ENCODE measurements around the gene UCK1. TPM values are rescaled to one million over a fixed set of nuclear protein-coding genes. Genes with fewer than 3 reads are reported as not detected.
A peak's percentile ranks its signal among the peaks of the same experiment; 100 is the strongest.

Gene UCK1
- total and polyA plus RNA-seq, 2 experiments from 2014 or later, result 22.2 to 36.8 TPM

DNA sequence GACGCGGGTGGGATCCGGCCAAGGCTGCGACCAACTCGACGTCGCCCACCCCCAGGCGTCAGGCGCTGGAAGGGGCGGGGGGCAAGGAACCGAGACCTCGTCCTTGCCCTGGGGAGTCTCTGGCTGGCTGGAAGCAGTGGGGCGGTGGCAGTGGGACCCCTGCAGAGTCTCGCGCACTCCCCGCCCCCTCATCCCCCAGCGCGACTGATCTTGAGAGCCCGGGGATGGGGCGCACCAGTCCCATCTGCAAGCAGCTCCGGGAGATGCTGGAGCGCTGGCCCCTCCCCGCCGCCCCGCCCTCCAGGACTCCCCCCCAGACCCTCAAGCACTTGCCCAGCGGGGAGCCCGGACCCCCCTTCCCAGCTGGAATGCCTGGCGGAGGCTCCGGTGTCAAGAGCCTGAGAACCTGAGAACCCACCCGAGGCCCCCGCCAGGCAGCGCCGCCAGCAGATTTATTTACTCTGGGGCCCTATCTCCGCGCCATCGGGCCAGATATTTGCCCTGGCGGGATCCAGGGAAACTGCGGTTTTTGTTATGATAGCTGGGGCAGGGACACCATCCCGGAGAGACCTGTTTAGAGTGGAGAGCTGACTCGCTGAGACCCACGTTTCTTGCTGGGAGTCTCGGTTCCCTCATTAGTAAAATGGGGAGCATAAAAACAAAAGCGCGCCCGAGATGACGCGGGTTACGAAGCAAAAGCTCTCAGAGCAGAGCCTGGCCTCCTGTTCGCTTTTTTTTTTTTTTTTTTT lies 15.4 kb upstream of the UCK1 start:
- Histone ChIP-seq H3K79me2 (no peaks in the 10 kb centered on the region), H3K4me1 (ENCODE audit: insufficient read depth) (no peaks in the 10 kb centered on the region), H3K9me2 (replicated peaks; ENCODE audit: insufficient read depth) (no peaks in the 10 kb centered on the region), H4K20me1 (ENCODE audit: insufficient read depth, poor library complexity, severe bottlenecking) (no peaks in the 10 kb centered on the region), H3K9me3 (ENCODE audit: low read depth) (peaks cover 9% of the 10 kb centered on the region), H2AFZ (no peak overlapping the region), H3K4me3 (no peak overlapping the region), H3K27me3 (no peaks in the 10 kb centered on the region), H3K36me3 (replicated peaks; ENCODE audit: insufficient read depth, low read depth) (no peaks in the 10 kb centered on the region), H3K4me2 (peak overlapping the region; percentile 68), H3K27ac (no peak overlapping the region)
- TF ChIP-seq, protein P1, sequence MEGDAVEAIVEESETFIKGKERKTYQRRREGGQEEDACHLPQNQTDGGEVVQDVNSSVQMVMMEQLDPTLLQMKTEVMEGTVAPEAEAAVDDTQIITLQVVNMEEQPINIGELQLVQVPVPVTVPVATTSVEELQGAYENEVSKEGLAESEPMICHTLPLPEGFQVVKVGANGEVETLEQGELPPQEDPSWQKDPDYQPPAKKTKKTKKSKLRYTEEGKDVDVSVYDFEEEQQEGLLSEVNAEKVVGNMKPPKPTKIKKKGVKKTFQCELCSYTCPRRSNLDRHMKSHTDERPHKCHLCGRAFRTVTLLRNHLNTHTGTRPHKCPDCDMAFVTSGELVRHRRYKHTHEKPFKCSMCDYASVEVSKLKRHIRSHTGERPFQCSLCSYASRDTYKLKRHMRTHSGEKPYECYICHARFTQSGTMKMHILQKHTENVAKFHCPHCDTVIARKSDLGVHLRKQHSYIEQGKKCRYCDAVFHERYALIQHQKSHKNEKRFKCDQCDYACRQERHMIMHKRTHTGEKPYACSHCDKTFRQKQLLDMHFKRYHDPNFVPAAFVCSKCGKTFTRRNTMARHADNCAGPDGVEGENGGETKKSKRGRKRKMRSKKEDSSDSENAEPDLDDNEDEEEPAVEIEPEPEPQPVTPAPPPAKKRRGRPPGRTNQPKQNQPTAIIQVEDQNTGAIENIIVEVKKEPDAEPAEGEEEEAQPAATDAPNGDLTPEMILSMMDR (IDR thresholded peaks at IDR 0.05; ENCODE audit: poor library complexity), result no peak
- TF ChIP-seq EZH2 (IDR thresholded peaks at IDR 0.05; ENCODE audit: borderline replicate concordance) (no peak), EZH2phosphoT487 (IDR thresholded peaks at IDR 0.05; ENCODE audit: low read depth, severe bottlenecking, unreplicated experiment) (no peak)
- no peak for DNase-seq (ENCODE audit: low spot score)
- 64% methylated on average over 20 of the region's 49 CpGs for WGBS (ENCODE audit: low lambda C conversion rate, missing lambda C conversion rate)

DNA sequence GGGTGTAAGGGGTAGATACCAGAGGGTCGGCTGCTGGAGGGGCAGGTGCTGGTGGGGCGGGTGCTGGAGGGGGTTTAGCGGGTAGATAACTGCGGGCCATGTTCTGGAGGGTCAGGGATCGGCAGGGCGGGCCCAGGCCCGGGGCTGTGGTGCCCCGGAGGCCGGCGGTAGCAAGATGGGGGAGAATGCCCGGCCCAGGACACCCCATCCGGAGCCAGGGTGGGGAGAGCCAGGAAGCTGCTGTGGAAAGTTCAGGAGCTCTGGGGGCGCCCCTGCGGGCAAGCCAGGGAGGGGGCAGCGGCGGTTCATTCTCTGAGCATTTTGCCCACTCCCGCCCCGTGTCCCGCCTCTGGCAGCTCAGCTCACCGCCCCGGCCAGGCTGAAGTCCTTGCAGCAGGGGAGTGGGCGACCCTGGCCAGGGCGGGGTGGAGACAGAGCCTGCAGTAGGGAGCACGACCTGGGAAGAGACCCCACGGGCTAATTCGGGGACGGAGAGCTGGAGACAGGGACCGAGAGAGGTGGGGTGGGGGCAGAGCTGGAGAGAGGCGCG lies 14.8 kb upstream of the UCK1 start:
- Histone ChIP-seq H3K4me3 (no peak overlapping the region), H3K79me2 (no peaks in the 10 kb centered on the region), H4K20me1 (ENCODE audit: insufficient read depth, poor library complexity, severe bottlenecking) (no peaks in the 10 kb centered on the region), H2AFZ (no peak overlapping the region), H3K9me3 (ENCODE audit: low read depth) (peaks cover 9% of the 10 kb centered on the region), H3K4me2 (peak overlapping the region; percentile 68), H3K27me3 (no peaks in the 10 kb centered on the region), H3K36me3 (replicated peaks; ENCODE audit: insufficient read depth, low read depth) (no peaks in the 10 kb centered on the region), H3K27ac (no peak overlapping the region), H3K4me1 (ENCODE audit: insufficient read depth) (no peaks in the 10 kb centered on the region), H3K9me2 (replicated peaks; ENCODE audit: insufficient read depth) (no peaks in the 10 kb centered on the region)
- TF ChIP-seq EZH2phosphoT487 (IDR thresholded peaks at IDR 0.05; ENCODE audit: low read depth, severe bottlenecking, unreplicated experiment) (no peak), EZH2 (IDR thresholded peaks at IDR 0.05; ENCODE audit: borderline replicate concordance) (no peak)
- TF ChIP-seq, protein P1 (IDR thresholded peaks at IDR 0.05; ENCODE audit: poor library complexity), result no peak
- WGBS (ENCODE audit: low lambda C conversion rate, missing lambda C conversion rate), result 82% methylated on average over 14 of the region's 30 CpGs
- DNase-seq (ENCODE audit: low spot score), result no peak

DNA sequence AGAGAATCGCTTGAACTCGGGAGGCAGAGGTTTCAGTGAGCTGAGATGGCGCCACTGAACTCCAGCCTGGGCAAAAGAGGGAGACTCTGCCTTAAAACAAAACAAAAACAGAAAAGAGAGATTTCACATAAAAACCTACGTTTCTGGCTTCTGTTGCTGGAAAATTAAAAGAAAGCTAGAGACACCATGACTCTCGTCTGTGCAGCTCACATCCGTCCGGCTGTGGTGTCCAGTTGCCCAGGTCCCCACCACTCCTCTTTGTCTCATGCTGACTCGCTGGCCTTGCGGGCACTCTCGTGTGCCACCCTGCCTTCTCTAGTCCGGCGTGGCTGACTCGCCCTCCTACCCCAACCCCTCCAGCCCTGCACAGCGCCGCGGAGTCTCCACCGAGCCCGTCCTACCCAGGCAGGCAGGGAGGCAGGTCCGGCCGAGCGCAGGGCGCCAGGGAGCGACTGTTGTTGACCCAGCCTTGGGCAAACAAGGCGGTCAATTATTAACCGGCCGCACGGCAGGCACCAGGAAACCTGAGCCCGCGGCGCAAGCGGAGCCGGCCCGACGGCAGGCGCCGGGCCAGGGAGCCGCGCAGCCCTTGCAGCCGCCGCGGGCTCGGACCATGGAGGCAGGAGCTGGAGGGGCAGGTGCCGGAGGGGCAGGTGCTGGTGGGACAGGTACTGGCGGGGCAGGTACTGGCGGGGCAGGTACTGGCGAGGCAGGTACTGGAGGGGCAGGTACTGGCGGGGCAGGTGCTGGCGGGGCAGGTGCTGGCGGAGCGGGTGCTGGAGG lies 14.1 kb upstream of the UCK1 start, which contains the start of gene PRRT1B:
TSS of gene PRRT1B (plus strand) at position 521 of the 783 bp plus-strand sequence. CDS start at position 614, 93 bp downstream.
- Histone ChIP-seq H3K4me1 (ENCODE audit: insufficient read depth) (no peaks in the 10 kb centered on the region), H3K9me3 (ENCODE audit: low read depth) (peaks cover 9% of the 10 kb centered on the region), H3K27ac (no peak within 1 kb of the TSS), H3K27me3 (no peaks in the 10 kb centered on the region), H3K4me2 (peak within 1 kb of the TSS; percentile 68), H2AFZ (no peak within 1 kb of the TSS), H3K9me2 (replicated peaks; ENCODE audit: insufficient read depth) (no peaks in the 10 kb centered on the region), H3K36me3 (replicated peaks; ENCODE audit: insufficient read depth, low read depth) (no peaks in the 10 kb centered on the region), H4K20me1 (ENCODE audit: insufficient read depth, poor library complexity, severe bottlenecking) (no peaks in the 10 kb centered on the region), H3K79me2 (no peaks in the 10 kb centered on the region), H3K4me3 (no peak within 1 kb of the TSS)
- 76% methylated on average over 45 of the region's 50 CpGs for whole genome bisulfite sequencing (ENCODE audit: low lambda C conversion rate, missing lambda C conversion rate)
- TF ChIP-seq EZH2phosphoT487 (IDR thresholded peaks at IDR 0.05; ENCODE audit: low read depth, severe bottlenecking, unreplicated experiment), result no peak
- TF ChIP-seq, protein P1 (IDR thresholded peaks at IDR 0.05; ENCODE audit: poor library complexity), result no peak
- TF ChIP-seq EZH2 (IDR thresholded peaks at IDR 0.05; ENCODE audit: borderline replicate concordance), result no peak
- peak; percentile 75 for DNase-seq (ENCODE audit: low spot score)
